NT2/D1 (cell line): ENCODE measurements around the gene ADAMTS2.

Experiments used
- SUZ12 ChIP-seq: IDR thresholded peaks from 2 replicates; pipeline ENCODE4 v1.6.1; 2011; ENCODE audit not compliant: insufficient read length, insufficient read depth; ENCODE audit errors: extremely low read depth
- YY1 ChIP-seq: IDR thresholded peaks from 2 replicates; pipeline ENCODE4 v1.6.1; 2011; ENCODE audit not compliant: insufficient read length, insufficient read depth
- ZNF274 ChIP-seq: IDR thresholded peaks from 2 replicates; pipeline ENCODE4 v1.6.1; 2011; ENCODE audit warnings: mild to moderate bottlenecking, low read depth, low read length

DNA sequence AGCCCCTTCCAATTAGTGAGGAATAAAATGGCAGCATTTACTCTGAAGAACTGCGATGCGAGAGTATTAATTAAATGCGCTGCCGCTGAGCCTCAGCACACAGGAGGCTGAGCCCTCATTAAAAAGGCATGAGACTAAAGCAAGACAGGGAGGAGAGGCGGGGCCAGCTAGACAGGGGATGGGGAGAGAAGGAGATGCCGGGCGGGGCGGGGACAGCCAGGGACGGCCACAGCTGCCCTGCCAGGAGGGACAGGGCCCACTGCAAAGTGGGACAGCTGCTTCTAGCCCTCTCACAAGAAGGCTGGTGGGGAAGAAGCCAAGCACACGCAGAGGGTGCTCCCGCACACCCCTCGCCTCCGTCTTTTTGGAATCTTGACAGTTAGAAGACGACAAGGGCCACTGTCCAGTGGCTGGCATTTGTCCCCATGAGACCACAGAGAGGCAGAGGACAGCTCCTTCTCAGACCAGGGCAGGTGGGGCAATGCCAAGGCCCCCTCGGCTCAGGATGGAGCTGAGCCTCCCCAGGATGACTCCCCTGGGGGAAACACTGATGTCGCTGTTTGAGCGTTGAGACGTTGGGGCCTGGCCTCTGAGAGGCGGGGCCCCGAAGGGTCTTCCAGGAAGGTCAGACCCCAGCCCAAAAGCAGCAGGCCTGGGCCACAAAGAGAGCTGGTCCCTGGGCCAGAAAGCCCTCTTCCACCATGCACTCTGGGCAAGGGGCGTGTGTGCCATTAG lies 26.9 kb downstream of the ADAMTS2 start:
- TF ChIP-seq YY1 (no peak), SUZ12 (no peak), ZNF274 (no peak)
